HEK293T (cell line): ENCODE results near the gene ANKRD36.
"Not testable (repeated sequence)": the region's sequence is repeated elsewhere in the genome, so short reads cannot be mapped to it uniquely, and the experiment has no call there.

Experiments
- BHLHE40 ChIP-seq: fragments of 450-650 bp; IDR thresholded peaks from 2 replicates; pipeline ENCODE4 v1.6.1; 2016; ENCODE audit warnings: mild to moderate bottlenecking, moderate library complexity, borderline replicate concordance
- ELF4 ChIP-seq: fragments of 450-650 bp; IDR thresholded peaks from 2 replicates; pipeline ENCODE4 v1.6.1; 2017; ENCODE audit warnings: antibody characterized with exemption
- FOXM1 ChIP-seq: fragments of 450-650 bp; IDR thresholded peaks from 2 replicates; pipeline ENCODE4 v1.6.1; 2017; ENCODE audit warnings: mild to moderate bottlenecking, borderline replicate concordance
- LEF1 ChIP-seq: fragments of 450-650 bp; IDR thresholded peaks from 2 replicates; pipeline ENCODE4 v1.6.1; 2017; ENCODE audit warnings: mild to moderate bottlenecking, borderline replicate concordance
- TARDBP ChIP-seq: fragments of 450-650 bp; IDR thresholded peaks from 2 replicates; pipeline ENCODE4 v1.6.1; 2016

DNA sequence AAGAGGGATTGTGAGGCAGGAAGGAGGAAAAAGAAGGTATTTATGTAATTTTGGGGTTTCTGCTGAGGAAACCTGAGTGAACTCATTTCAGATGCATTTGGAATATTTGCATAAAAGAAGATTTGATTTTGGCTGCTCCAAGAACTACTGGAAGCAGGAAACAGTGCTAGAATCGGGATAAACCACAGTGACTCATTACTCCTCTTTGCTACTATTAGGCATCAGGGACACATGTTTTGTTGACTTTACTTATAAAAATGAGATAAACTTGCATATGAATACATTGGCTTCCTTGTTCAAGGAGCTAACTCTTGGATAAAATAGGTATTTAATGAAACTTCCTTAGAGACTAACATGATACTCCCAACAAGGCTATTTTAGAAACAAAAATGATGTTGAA lies 67.4 kb downstream of the ANKRD36 start:
- not testable (repeated sequence) for TF ChIP-seq BHLHE40, LEF1, FOXM1, TARDBP, ELF4
